Thoracic aorta (tissue), 2 donors: ENCODE data around the gene HRAS. TPM values are rescaled to one million over a fixed set of nuclear protein-coding genes. Genes with fewer than 3 reads are reported as not detected.

Experiments
- ATAC-seq: fragments of 150-250 bp; one replicate; pipeline ENCODE4 v1.8.0; 2017; ENCODE audit warnings: low read depth; ENCODE audit not compliant: insufficient number of reproducible peaks, low FRiP score
- DNase-seq: peaks from one replicate; pipeline ENCODE4 v3.0.0-alpha.2; 2020; ENCODE audit warnings: low spot score
- H3K27ac ChIP-seq, 2 donors: fragments of 200-600 bp; sonication (generic); 1 replicate in 1 of 2; 2 replicates in 1 of 2; pipeline ENCODE4 v1.5.1; 2016; ENCODE audit warnings: mild to moderate bottlenecking in 2 of 2, moderate library complexity in 2 of 2
- H3K27me3 ChIP-seq: fragments of 200-600 bp; sonication (generic); replicated peaks from 2 replicates; pipeline ENCODE4 v1.6.0; 2016; ENCODE audit warnings: mild to moderate bottlenecking; ENCODE audit not compliant: insufficient read depth
- H3K36me3 ChIP-seq: fragments of 200-600 bp; sonication (generic); one replicate; pipeline ENCODE4 v1.5.1; 2016
- H3K4me1 ChIP-seq, 2 donors: fragments of 200-600 bp; sonication (generic); 1 replicate in 1 of 2; 2 replicates in 1 of 2; pipeline versions ENCODE4 v1.5.1 to v1.6.0; 2016; ENCODE audit warnings: low read depth in 2 of 2, mild to moderate bottlenecking in 1 of 2; ENCODE audit not compliant: control insufficient read depth in 1 of 2
- H3K4me3 ChIP-seq: fragments of 200-600 bp; sonication (generic); 2 replicates; pipeline ENCODE4 v1.5.1; 2016; ENCODE audit warnings: mild to moderate bottlenecking
- H3K9me3 ChIP-seq: fragments of 200-600 bp; sonication (generic); 2 replicates; pipeline ENCODE4 v1.5.1; 2016
- total RNA-seq, 2 donors: library from RNA; depleted of rRNA; stranded (reverse); fragments of >200 nt; gene quantifications; one replicate each; pipeline versions ENCODE4 v1.1.0 to v1.2.3, GENCODE V29; 2016
- TF ChIP-seq, protein P1 (sequence below): fragments of 200-600 bp; sonication (generic); IDR thresholded peaks from one replicate; pipeline ENCODE4 v1.5.1; 2019; ENCODE audit warnings: antibody characterized with exemption

The HRAS gene
- total RNA-seq, 2 donors from 2014 or later = 17.7 to 32.4 TPM

DNA sequence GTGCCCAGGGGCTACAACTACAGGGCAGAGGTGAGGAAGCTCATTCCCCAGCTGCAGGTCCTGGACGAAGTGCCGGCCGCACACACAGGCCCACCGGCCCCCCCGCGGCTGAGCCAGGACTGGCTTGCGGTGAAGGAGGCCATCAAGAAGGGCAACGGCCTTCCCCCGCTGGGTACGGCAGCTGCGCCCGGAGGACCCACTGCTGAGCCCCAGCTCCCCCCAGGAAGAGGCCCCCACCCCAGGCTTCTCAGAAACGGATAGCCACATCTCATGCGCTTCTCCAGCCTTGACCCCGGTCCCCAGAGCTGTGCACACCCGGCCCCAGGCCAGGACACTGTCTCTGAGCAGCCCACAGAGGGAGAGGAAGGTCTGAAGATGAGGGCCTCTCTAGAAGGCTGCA lies 15.8 kb upstream of the HRAS start:
- DNase-seq = no peak
- Histone ChIP-seq H3K9me3 (no peaks in the 10 kb centered on the region), H3K4me1 (peaks cover 7 to 16% of the 10 kb centered on the region in 2 donors), H3K36me3 (no peaks in the 10 kb centered on the region), H3K4me3 (no peak overlapping the region), H3K27me3 (peaks cover 4% of the 10 kb centered on the region), H3K27ac (no peak overlapping the region)
- ATAC-seq = no peak
- TF ChIP-seq, protein P1, sequence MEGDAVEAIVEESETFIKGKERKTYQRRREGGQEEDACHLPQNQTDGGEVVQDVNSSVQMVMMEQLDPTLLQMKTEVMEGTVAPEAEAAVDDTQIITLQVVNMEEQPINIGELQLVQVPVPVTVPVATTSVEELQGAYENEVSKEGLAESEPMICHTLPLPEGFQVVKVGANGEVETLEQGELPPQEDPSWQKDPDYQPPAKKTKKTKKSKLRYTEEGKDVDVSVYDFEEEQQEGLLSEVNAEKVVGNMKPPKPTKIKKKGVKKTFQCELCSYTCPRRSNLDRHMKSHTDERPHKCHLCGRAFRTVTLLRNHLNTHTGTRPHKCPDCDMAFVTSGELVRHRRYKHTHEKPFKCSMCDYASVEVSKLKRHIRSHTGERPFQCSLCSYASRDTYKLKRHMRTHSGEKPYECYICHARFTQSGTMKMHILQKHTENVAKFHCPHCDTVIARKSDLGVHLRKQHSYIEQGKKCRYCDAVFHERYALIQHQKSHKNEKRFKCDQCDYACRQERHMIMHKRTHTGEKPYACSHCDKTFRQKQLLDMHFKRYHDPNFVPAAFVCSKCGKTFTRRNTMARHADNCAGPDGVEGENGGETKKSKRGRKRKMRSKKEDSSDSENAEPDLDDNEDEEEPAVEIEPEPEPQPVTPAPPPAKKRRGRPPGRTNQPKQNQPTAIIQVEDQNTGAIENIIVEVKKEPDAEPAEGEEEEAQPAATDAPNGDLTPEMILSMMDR = no peak

- TF ChIP-seq, protein P1 = no peak
- no peak for ATAC-seq
Observed at GRCh38 chr11:550746-551085, 15.3 kb upstream of the HRAS start.

GRCh38 chr11:550021-550745 lies 14.8 kb upstream of the HRAS start:
- Histone ChIP-seq H3K4me3 (no peak overlapping the region), H3K9me3 (no peaks in the 10 kb centered on the region), H3K27ac (no peak overlapping the region), H3K27me3 (peaks cover 4% of the 10 kb centered on the region), H3K36me3 (no peaks in the 10 kb centered on the region), H3K4me1 (peaks cover 5 to 6% of the 10 kb centered on the region in 2 donors)
- TF ChIP-seq, protein P1 = no peak
- DNase-seq = no peak
- ATAC-seq = no peak

More at GRCh38 chr11:550746-551085, 15.3 kb upstream of the HRAS start:
- Histone ChIP-seq H3K4me3 (no peak overlapping the region), H3K36me3 (no peaks in the 10 kb centered on the region), H3K9me3 (no peaks in the 10 kb centered on the region), H3K27me3 (peaks cover 4% of the 10 kb centered on the region), H3K27ac (no peak overlapping the region), H3K4me1 (peaks cover 7 to 12% of the 10 kb centered on the region in 2 donors)
- DNase-seq = no peak

DNA sequence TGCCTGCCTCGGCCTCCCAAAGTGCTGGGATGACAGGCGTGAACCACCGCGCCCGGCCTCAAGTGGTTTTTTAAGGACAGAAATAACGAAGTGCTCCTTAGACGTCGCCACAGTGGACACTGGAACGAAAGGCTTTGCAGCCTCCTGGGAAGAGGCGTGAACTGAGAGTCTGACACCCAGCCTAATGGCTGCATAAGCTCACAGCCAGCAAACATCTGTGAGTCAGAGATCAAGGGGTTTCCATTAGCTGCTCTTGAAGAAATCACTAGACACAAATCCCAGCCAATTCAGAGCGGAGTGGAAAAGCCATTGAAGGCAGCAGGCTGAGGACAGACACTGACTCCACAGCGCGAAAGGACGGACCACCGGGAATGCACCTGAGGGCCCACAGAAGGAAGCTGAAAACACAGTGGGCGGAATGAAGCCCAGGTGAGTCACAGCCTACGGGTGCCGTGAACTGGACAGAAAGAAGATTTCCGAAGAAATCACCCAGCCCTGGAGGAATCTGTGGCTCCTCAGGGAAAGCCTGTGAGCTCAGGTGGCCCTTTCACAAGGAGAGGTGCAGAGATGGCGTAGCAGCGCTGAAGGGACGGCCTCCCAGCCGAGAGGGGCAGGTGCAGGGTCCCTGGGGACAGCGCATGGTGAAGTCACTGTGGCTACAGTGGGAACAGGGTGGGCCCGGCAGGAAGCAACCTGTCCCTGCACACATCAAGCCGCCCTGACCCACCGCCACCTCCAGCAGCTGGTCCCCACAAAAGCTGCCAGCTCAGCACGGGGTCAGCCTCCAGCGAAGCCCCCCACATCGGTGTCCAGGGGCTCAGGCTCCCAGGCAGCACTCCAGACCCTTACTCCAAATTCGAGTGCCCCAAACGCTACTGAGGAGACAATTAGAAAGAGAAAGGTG lies 13.6 kb upstream of the HRAS start:
- DNase-seq (no peak), ATAC-seq (no peak)
- Histone ChIP-seq H3K27ac (no peak overlapping the region), H3K4me3 (no peak overlapping the region), H3K27me3 (peaks cover 2% of the 10 kb centered on the region), H3K36me3 (no peaks in the 10 kb centered on the region), H3K9me3 (no peaks in the 10 kb centered on the region), H3K4me1 (no peaks in the 10 kb centered on the region)
- TF ChIP-seq, protein P1 = no peak

DNA sequence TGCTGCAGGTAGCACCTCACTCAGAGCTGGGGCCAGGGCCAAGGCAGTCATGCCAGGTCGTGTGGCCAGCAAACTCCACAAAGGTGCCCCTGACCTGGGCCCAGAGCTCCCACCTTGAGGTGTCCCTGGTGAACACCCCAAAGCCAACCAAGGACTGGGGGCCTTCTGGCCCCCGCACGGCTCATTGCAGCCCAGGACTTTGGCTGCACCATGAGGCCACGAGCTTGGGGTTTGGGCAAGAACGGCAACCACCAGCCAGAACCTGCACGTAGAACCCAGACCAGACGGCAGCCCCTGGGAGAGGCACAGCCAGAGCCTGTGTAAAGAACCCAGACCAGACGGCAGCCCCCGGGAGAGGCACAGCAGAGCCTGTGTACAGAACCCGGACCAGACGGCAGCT lies 9.8 kb upstream of the HRAS start:
- H3K4me1 ChIP-seq = no peaks in the 10 kb centered on the region
- no peaks in the 10 kb centered on the region for H3K27me3 ChIP-seq
- H3K27ac ChIP-seq = no peak overlapping the region
- DNase-seq (no peak), ATAC-seq (no peak)
- TF ChIP-seq, protein P1 = no peak
- no peaks in the 10 kb centered on the region for H3K36me3 ChIP-seq
- no peaks in the 10 kb centered on the region for H3K9me3 ChIP-seq
- no peak overlapping the region for H3K4me3 ChIP-seq
